Left lung (tissue), 10 donors: ENCODE results near the gene RAI1. TPM values are rescaled to one million over a fixed set of nuclear protein-coding genes. Genes with fewer than 3 reads are reported as not detected.

ENCODE experiments used
- ATAC-seq: fragments of 200-7000 bp; cut with Tn5 transposase; one replicate; pipeline ENCODE4 v1.9.1; 2020; ENCODE audit warnings: moderate library complexity
- DNase-seq, 4 donors: peaks; one replicate each; pipeline ENCODE4 v3.0.0-alpha.2; 2013 to 2020
- H3K27ac ChIP-seq, 2 donors: fragments of 200-600 bp; sonication (generic) in 1 of 2; one replicate each; pipeline versions ENCODE4 v1.5.0 to v1.8.0; 2020 to 2021
- H3K27me3 ChIP-seq, 2 donors: fragments of 200-600 bp; sonication (generic) in 1 of 2; one replicate each; pipeline versions ENCODE4 v1.5.0 to v1.8.0; 2020 to 2021
- H3K36me3 ChIP-seq, 2 donors: fragments of 200-600 bp; sonication (generic) in 1 of 2; one replicate each; pipeline versions ENCODE4 v1.5.0 to v1.8.0; 2020 to 2021
- H3K4me1 ChIP-seq, 2 donors: fragments of 200-600 bp; one replicate each; pipeline ENCODE4 v1.8.0; 2021
- H3K4me3 ChIP-seq, 2 donors: fragments of 200-600 bp; sonication (generic) in 1 of 2; one replicate each; pipeline versions ENCODE4 v1.5.0 to v1.8.0; 2020 to 2021; ENCODE audit warnings: mild to moderate bottlenecking in 1 of 2
- H3K9me3 ChIP-seq, 2 donors: fragments of 200-600 bp; sonication (generic) in 1 of 2; one replicate each; pipeline versions ENCODE4 v1.5.0 to v1.8.0; 2020 to 2021
- intact Hi-C, 2 donors: fragments of 100-400 bp; cut with DNase I; formaldehyde crosslinking; loops; one replicate each; pipeline versions ENCODE4 v1.11.2 to v1.14.2; 2022
- polyA plus RNA-seq, 6 donors: library from polyadenylated mRNA; unstranded; fragments of 120-200 nt; gene quantifications; one replicate each; pipeline ENCODE4 v1.2.1, GENCODE V29; 2013; ENCODE audit not compliant: insufficient read length in 6 of 6
- total RNA-seq, 2 donors: library from RNA; stranded (reverse); fragmentation: NEBNext Ultra II Directional; extraction: Animal tissue kit (Norgen Biotek cat#: 25700); gene quantifications; one replicate each; pipeline ENCODE4 v1.2.1, GENCODE V29; 2021
- TF ChIP-seq, protein P1 (sequence below), 2 donors: fragments of 200-600 bp; sonication (generic) in 1 of 2; IDR thresholded peaks; one replicate each; pipeline versions ENCODE4 v1.5.0 to v1.8.0; 2021; ENCODE audit warnings: antibody characterized with exemption in 2 of 2
- donor health status: DM: no; HTN: yes; CAD: no.
- donor health status: DM: no; HTN: no; CAD: no.

Gene RAI1
- total and polyA plus RNA-seq, 8 donors: 28.8 to 43.8 (median 34.7) TPM

DNA sequence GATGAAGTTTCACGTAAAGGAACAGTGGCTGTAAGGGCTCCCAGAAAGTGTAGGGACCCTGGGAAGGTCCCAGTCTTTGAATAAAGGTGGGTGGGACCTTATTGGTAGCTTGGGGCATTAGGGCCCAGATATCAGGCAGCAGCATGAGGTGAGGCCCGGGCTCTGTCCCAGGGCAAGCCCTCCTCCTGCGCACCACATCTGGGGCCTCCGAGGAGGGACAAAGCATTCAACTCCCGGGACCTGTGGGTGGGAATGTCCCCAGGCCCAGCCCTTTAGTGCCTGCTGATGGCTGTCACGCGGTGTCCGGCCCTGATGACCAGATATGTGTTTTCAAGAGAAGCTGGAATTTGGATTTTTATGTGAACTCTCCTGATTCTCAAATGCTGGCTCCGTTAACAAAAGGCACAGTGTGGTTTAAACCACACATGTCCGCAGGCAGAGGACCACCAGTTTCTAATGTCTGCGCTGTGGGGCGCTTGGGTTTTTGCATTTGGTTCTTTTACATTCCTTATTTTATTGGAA lies 30.4 kb downstream of the RAI1 start:
- Histone ChIP-seq H3K27me3 (no peaks in the 10 kb centered on the region), H3K4me1 (peaks cover 27 to 67% of the 10 kb centered on the region in 2 donors), H3K9me3 (no peaks in the 10 kb centered on the region), H3K27ac (peak overlapping the region; percentile 73 to 81), H3K36me3 (no peaks in the 10 kb centered on the region), H3K4me3 (no peak overlapping the region)
- peak; percentile 40 for ATAC-seq
- TF ChIP-seq, protein P1, sequence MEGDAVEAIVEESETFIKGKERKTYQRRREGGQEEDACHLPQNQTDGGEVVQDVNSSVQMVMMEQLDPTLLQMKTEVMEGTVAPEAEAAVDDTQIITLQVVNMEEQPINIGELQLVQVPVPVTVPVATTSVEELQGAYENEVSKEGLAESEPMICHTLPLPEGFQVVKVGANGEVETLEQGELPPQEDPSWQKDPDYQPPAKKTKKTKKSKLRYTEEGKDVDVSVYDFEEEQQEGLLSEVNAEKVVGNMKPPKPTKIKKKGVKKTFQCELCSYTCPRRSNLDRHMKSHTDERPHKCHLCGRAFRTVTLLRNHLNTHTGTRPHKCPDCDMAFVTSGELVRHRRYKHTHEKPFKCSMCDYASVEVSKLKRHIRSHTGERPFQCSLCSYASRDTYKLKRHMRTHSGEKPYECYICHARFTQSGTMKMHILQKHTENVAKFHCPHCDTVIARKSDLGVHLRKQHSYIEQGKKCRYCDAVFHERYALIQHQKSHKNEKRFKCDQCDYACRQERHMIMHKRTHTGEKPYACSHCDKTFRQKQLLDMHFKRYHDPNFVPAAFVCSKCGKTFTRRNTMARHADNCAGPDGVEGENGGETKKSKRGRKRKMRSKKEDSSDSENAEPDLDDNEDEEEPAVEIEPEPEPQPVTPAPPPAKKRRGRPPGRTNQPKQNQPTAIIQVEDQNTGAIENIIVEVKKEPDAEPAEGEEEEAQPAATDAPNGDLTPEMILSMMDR (IDR thresholded peaks at IDR 0.05): no peak
- DNase-seq: no peak
- intact Hi-C loops: no loop called here

DNA sequence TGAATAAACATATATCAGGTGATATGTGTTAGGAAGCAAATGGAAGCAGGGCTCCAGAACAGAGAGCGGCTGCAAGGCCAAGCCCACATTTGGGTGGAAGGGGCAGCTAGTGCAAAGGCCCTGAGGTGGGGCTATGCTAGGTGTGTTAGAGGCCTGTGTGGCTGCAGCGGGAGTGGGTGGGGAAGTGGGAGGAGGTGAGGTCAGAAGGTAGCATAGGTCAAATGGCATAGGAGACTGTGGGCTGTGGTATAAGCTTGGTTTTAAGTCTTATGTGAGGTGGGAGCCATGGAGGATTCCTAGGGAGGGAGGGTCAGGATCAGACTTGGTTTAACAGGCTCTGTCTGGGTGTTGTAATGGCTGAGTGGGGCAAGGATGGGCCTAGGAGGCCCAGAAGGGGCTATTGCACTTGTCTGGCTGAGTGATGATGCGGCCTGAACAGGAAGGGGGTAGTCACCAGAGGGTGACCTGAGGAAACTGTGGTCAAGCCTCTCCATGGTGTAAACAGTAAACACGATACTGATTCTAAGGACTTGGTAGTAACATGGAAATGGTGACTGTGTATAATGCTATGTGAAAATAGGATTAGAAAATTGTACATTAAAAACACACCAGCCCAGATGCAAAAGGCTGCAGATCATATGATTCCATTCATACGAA lies 31.1 kb downstream of the RAI1 start:
- intact Hi-C loops: no loop called here
- TF ChIP-seq, protein P1 (IDR thresholded peaks at IDR 0.05): no peak

DNA sequence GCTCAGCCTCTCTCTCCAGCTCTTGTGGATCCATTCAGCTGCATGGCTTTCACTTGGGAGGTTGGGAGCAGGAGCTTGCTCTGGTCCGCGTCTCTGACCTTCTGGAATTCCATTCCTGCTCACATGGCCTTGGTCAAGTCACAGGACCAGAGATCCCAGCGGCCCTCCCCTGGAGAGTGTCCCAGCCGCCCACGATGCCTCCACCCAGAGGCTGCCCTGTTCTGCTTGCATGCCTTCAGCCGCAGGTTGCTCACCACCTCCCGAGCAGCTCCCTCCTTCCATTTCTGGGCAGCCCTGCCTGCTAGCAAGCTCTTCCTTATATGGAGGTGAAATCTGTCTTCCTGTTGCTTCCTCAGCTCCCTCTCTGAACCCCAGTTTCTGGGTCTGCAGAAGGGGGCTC lies 32.6 kb downstream of the RAI1 start:
- TF ChIP-seq, protein P1 (IDR thresholded peaks at IDR 0.05): no peak
- Histone ChIP-seq H3K4me1 (peaks cover 27 to 67% of the 10 kb centered on the region in 2 donors), H3K27me3 (no peaks in the 10 kb centered on the region), H3K27ac (peak overlapping the region; percentile 43 to 49), H3K4me3 (no peak overlapping the region), H3K36me3 (peaks cover 0 to 4% of the 10 kb centered on the region in 2 donors), H3K9me3 (no peaks in the 10 kb centered on the region)
- DNase-seq (peak in 1 of 4 donors; percentile 84), ATAC-seq (peak; percentile 16)
- intact Hi-C loops: no loop called here

More for the DNA sequence above, 31.1 kb downstream of the RAI1 start:
- ATAC-seq (no peak), DNase-seq (no peak)
- Histone ChIP-seq H3K9me3 (no peaks in the 10 kb centered on the region), H3K4me1 (peaks cover 27 to 67% of the 10 kb centered on the region in 2 donors), H3K36me3 (no peaks in the 10 kb centered on the region), H3K27ac (peak overlapping the region; percentile 73 to 81), H3K4me3 (no peak overlapping the region), H3K27me3 (no peaks in the 10 kb centered on the region)

DNA sequence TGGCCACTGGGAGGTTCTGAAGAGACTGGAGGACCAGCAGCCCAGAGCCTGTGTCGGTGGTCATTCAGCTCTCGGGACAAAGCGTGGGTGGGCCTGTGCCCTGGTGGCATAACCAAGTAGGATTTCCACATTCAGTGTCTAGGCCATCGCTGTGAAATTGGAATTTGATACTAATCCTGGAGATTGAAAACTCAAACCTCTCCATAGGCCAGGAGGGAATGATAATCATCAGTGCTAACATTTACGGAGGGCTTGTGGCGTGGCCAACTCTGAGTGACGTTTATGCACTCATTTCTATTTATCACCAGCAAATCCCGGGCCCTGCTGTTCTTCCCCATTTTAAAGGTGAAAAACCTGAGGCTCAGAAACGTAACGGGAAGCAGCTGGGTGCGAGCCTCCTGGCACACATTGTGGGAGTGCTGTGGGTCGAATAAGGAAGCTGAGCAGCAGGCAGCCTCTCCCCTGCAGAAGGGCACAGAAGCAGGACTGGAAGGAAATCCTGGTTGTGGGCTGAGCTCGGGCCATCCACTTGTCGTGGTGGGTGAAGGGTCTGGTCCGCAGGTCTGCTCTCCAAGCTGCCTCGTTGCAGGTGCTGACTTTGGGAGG lies 33.1 kb downstream of the RAI1 start:
- Histone ChIP-seq H3K27ac (peak overlapping the region; percentile 43 to 49), H3K9me3 (no peaks in the 10 kb centered on the region), H3K27me3 (no peaks in the 10 kb centered on the region), H3K4me1 (peaks cover 27 to 66% of the 10 kb centered on the region in 2 donors), H3K36me3 (peaks cover 0 to 4% of the 10 kb centered on the region in 2 donors), H3K4me3 (no peak overlapping the region)
- TF ChIP-seq, protein P1 (IDR thresholded peaks at IDR 0.05): no peak
- intact Hi-C loops: no loop called here
- DNase-seq (no peak), ATAC-seq (no peak)

DNA sequence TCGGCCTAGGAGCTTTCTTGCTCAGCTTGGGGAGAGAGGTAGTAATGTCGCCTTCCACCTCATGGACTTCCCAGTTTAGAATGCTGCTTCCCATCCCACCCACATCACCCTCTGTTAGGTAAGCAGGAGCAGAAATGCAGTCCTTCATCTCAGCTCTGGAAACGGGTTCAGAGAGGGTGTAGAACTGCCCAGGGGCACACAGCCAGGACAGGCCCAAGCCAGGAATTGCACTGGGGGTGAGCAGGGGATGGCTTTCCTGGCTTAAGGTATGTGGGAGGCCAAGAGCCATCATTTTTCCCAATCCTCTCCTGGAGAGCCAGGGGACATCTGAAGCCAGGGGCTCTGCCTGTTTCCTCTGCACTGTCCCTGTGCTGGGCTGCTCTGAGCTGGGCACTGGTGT lies 33.6 kb downstream of the RAI1 start:
- no peaks in the 10 kb centered on the region for H3K9me3 ChIP-seq
- H3K4me3 ChIP-seq: no peak overlapping the region
- peaks cover 26 to 61% of the 10 kb centered on the region in 2 donors for H3K4me1 ChIP-seq
- no peaks in the 10 kb centered on the region for H3K27me3 ChIP-seq
- peaks cover 0 to 4% of the 10 kb centered on the region in 2 donors for H3K36me3 ChIP-seq
- intact Hi-C loops: no loop called here
- DNase-seq (no peak), ATAC-seq (no peak)
- TF ChIP-seq, protein P1 (IDR thresholded peaks at IDR 0.05): no peak
- H3K27ac ChIP-seq: peak overlapping the region in 1 of 2 donors; percentile 49
